HG03378 (cell line): ENCODE measurements around the gene BOC.

ENCODE experiments used
- ATAC-seq: cut with Tn5 transposase; IDR thresholded peaks from one replicate; pipeline ENCODE4 v1.9.1; 2021; ENCODE audit warnings: mild to moderate bottlenecking, moderate library complexity; ENCODE audit not compliant: unreplicated experiment

Gene BOC

GRCh38 chr3:113221721-113222257, 10.4 kb downstream of the BOC start:
- ATAC-seq = no peak

DNA sequence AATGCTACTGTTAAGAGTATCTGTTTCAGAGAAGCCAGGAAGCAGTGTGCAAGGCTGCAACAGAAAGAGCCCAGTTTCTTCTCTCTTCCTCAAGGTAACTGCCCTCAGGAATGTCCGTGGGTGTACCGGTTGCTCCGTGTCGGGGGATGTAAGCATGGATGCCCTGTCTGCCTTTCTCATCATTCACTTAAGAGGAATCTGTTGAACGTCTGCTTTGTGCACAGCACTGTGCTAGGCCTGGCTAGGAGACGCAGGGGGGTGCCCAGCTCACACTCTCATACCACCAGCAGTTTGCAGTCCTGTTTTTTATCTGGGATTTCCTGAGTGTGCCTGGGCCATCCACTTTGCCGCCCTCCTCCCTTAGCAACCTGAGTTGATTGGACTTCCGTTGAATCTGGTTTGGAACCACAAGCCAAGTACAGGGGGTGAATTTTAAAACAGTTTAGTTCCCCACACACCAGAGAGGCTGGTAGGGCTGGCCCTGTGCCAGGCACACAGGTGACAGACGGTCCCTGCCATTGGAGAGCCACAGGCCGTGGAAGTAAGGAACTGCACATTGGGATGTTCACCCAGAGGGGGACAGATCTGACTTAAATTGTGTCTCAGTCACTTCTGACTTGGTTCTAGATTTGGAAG, 11.2 kb downstream of the BOC start:
- ATAC-seq = no peak

DNA sequence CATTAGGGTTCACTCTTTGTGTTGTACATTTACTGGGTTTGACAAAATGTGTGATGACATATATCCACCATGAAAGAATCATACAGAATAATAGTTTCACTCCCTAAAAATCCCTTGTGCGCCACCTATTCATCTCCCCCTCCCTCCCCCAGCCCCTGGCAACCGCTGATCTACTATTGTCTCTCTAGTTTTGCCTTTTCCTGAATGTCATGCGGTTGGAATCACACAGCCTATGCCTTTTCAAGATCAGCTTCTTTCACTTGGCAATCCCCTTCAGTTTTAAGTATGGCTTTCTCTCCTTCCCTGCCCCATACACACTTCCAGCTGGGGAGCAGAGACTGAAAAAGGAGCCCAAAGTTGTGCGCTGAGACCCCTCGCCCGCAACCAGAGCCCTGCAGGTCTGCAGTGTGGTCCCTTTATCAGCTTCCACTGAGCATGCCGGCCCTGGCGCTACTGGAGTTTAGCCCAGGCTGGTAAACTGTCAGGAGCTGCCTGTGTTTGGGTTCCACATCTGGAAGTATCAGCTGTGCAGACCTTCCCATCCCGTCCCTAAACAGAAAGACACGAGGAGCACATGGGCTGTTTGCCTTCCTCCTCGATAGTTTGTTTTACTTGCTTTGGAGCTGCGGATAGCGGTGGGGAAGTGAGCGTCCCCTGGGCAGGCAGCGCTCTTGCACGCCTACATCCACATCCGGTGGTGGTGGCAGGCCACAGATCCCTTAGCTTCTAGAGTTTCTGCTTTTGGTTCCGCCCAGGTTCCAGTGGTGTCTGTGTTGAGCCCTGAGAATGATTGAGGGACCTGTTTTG, 12.3 kb downstream of the BOC start:
- ATAC-seq = peak; percentile 90

GRCh38 chr3:113225286-113225685, 13.9 kb downstream of the BOC start:
- no peak for ATAC-seq

GRCh38 chr3:113226491-113226890, 15.1 kb downstream of the BOC start:
- ATAC-seq = no peak

DNA sequence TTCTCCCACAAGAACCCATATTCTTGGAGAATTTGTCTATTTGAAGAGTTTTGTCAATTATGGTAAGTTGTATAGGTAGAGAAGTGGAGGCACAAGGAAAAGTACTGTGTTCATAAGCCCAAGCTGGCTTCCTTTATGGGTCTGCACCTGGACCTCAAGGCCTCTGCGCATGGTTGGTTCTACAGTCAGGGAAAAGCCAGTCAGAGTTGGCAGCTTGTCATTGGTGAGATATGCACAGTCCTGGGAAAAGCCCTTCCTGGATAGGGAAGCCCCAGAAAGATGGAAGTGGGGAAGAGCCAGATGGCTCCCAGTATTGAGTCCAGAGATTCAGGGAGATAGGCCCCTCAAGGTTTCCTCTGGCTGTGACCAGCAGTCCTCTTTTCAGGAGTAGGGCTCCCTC, 15.8 kb downstream of the BOC start:
- no peak for ATAC-seq

DNA sequence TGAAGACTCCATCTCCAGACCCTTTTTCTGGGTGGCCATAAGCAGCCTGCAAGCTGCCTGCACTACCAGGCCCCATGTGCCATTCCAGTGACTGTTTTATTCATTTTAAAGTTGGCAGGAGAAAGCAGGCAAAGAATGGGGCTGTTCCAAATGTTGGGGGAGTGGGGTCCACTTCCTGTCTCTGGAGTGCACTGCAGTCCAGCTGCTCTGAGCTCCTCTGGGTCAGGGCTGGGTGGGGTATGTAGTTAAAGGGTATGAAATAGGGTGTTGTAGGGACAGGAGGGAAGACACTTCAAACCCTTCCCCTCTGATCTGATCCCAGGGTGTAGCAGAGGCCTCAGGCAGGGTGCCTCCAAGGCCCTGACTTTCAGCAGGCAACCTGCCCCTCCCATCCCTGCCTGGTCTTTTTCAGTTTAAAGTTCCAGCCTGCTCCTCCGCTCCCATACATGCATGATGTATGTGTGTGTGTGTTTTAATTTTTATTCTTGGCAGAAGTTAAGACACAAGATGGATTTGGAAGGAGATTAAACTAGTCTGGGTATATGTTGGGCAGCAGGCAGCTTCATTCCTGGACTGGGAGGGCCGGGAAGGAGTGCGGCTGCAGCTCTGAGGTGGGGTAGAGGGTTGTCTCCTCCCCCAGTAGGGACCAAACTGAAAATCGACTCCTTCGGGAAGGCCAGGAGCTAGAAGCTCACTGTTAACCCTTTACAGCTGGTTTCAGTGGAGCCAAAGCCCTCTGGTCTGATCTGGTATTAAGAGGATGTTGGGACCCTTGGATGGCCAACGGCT, 17.3 kb downstream of the BOC start:
- ATAC-seq = no peak

DNA sequence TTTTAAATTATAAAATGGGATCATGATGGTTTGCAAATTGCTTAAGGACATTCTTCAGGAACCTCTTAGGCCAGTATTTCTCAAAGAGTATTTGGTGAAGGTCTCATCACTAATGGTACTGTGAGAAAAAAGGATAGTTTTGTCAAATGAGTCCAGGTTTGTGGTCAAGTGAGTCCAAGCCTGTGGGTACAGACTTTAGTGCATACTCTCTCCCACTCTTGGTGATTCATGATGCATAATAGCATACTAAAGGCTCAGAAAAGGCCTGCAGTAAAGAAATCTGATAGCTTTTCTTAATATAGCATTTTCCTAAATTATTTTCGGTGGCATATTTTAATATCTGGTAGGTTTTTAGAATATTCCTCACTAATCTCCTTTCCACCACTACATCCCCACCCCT, 20.0 kb downstream of the BOC start:
- no peak for ATAC-seq

DNA sequence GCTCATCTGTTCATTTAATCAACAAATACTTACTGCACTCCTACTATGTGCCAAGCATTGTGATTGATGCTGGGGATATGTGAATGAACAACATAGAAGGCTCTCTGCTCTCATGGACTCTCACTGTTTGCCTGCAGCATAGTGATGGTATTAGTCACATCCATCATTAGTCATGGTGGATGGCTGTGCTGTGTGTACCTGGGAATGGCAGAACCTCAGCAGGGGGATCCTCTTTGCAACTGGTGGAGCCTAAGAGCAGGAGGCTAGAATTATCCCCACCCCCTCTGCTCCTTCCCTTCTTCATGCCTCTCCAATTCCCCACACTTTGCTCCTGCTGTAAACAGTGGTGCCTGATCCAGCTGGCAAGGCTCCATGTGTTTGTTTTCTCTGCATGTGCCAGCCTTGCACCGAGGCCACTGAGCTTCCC, 20.5 kb downstream of the BOC start:
- ATAC-seq = no peak

DNA sequence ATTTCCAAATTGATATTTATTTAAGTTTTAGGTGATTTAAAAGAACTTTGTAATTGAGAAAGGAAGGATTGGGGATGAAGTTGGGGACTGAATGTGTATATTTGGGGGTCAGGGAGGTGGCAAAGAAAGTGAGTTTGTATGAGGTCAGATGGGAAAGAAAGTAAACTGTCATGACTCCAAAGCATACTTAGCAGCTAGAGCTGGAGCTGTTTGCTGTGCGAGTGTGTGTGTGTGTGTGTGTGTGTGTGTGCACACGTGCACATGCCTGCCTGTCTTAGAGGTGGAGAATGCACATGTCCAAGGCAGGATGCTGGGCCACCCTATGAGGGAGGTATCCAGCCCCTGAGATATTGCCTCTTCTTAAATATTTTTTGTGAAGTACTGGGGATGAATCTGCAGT, 21.0 kb downstream of the BOC start:
- no peak for ATAC-seq

DNA sequence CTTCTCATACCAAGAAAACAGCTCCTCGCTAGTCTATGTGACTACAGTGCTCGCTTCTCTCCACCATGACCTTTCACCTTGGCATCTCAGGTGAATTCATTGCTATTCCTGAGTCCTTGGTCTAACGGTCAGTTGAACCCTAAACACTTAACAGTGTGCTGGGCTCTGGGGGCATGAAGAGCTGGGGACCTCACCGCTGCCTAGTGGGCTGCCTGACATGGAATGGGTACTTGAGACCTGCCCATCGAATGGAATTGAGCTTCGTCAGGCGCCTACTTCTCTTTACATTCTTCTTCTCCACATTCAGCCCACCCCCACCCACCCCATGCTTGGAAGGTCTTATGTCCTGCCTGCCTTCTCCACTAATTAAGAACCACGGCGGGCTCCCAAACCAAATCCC, 22.1 kb downstream of the BOC start:
- ATAC-seq = no peak

GRCh38 chr3:113234028-113234427, 22.7 kb downstream of the BOC start:
- ATAC-seq = no peak

DNA sequence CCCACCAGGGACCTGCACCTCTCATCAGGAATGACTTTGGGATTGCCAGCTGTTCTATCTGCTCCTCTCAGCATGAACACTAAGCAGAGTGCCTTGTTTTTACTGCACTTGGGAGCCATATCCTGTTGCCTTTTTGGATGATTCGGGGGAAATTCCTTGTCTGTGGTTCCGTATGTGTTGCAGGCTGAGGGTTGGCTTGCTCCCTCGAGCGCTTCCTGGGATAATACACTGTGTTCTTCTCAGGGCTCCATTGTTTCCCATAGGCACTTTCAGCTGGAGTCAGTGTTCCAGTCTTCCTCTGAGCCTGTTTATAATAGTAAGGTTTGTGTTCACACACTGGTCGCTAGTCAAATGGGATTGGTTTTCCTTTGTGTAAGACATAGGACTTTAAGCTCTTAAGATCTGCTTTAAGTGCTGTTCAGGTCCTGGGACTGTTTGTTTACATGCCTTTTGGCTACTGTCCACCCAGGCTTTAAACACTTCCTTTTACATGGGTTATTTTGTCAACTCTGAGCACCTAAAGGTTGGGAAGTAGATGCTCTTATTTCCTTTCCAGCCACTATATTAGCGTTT, 23.4 kb downstream of the BOC start:
- no peak for ATAC-seq

GRCh38 chr3:113238503-113238902, 27.1 kb downstream of the BOC start:
- ATAC-seq = no peak

- ATAC-seq = no peak
Measured at GRCh38 chr3:113240841-113241240, 29.5 kb downstream of the BOC start.

- no peak for ATAC-seq
Measured at GRCh38 chr3:113241292-113242095, 30.1 kb downstream of the BOC start.

GRCh38 chr3:113242096-113242581, 30.8 kb downstream of the BOC start:
- no peak for ATAC-seq

- ATAC-seq = no peak
Measured at GRCh38 chr3:113243071-113243470, 31.7 kb downstream of the BOC start.

DNA sequence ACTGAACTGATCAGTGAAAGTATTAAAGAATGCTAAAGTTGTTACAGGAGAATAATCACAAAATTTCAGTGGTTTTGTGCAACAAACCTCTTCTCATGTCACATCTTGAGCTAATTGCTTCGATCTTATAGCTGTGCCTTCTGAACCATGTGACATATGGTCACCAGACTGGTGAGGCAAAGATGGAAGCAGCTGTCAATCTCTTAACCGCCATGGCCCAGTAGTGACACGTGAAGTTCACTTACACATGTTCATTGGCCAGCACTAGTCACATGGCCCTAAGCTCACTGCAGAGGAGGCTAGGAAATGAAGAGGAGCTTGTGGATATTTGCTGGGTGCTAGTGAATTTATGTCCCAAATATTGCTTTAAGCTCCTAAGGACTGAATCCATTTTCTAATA, 32.5 kb downstream of the BOC start:
- ATAC-seq = no peak

- ATAC-seq = no peak
Measured at GRCh38 chr3:113245761-113246161, 34.4 kb downstream of the BOC start.
